BLaER1 (cell line): ENCODE measurements around the gene SORBS2.

Experiments used
- H3K27ac ChIP-seq: shearing (Covaris generic); formaldehyde crosslinking; 2 replicates; pipeline ENCODE4 v1.8.1; 2022
- H3K27me3 ChIP-seq: shearing (Covaris generic); formaldehyde crosslinking; 2 replicates; pipeline ENCODE4 v1.8.1; 2022
- H3K36me3 ChIP-seq: shearing (Covaris generic); formaldehyde crosslinking; 2 replicates; pipeline ENCODE4 v1.8.1; 2022
- H3K4me1 ChIP-seq: shearing (Covaris generic); formaldehyde crosslinking; 2 replicates; pipeline ENCODE4 v1.8.1; 2022
- H3K4me2 ChIP-seq: shearing (Covaris generic); formaldehyde crosslinking; 2 replicates; pipeline ENCODE4 v1.8.1; 2022
- H3K4me3 ChIP-seq: shearing (Covaris generic); formaldehyde crosslinking; 2 replicates; pipeline ENCODE4 v1.8.1; 2022
- H3K9ac ChIP-seq: shearing (Covaris generic); formaldehyde crosslinking; 2 replicates; pipeline ENCODE4 v1.8.1; 2022
- H3K9me3 ChIP-seq: shearing (Covaris generic); formaldehyde crosslinking; 2 replicates; pipeline ENCODE4 v1.8.1; 2022
- H4K20me1 ChIP-seq: shearing (Covaris generic); formaldehyde crosslinking; 2 replicates; pipeline ENCODE4 v1.8.1; 2022
- Cebpa-rat ChIP-seq: shearing (Covaris generic); IDR thresholded peaks from 2 replicates; pipeline ENCODE4 v1.8.1; 2022

The SORBS2 gene

DNA sequence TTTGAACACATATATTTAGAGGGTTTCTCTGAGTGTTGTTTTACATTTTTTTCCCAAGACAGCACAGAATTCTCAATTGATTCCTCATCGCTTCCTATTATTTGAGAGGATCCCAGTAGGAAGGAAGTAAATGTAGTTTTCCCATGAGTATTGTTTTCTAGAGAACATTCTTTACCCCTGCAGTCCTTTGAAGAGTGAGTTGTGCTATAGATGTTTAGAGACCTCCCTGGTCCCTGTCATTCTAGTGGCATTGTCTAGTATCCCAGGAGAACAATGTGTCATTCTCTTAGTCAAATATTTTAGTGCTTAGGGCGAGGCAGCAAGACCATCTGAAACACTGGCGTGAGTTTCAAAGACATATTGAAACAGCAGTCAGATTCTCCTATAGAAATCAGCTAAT is 32.5 kb downstream of the SORBS2 start:
- H3K9ac ChIP-seq, result no peak overlapping the region
- H4K20me1 ChIP-seq, result no peaks in the 10 kb centered on the region
- no peaks in the 10 kb centered on the region for H3K27me3 ChIP-seq
- H3K4me2 ChIP-seq, result no peak overlapping the region
- no peaks in the 10 kb centered on the region for H3K36me3 ChIP-seq
- no peaks in the 10 kb centered on the region for H3K9me3 ChIP-seq
- peaks cover 17% of the 10 kb centered on the region for H3K4me1 ChIP-seq
- TF ChIP-seq Cebpa-rat, result no peak
- no peak overlapping the region for H3K27ac ChIP-seq
- H3K4me3 ChIP-seq, result no peak overlapping the region

DNA sequence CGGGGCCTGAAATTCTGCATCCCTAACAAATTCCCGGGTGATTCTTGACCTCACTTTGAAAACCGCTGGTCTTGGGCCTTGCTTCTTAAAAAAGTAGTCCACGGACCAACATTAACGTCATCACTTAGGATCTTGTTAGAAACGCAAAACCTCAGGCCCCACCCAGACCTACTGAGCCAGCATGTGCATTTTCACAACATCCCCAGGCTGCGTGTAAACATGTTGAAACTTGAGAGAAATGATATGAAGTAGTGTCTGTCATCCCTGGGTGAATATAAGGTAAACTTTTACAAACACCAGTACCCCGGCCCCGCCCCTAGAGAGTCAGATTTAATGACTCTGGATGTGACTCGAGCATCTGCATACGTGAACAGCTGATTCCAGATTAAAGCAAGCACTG is 33.7 kb downstream of the SORBS2 start:
- H3K4me2 ChIP-seq, result no peak overlapping the region
- TF ChIP-seq Cebpa-rat, result no peak
- no peaks in the 10 kb centered on the region for H4K20me1 ChIP-seq
- no peak overlapping the region for H3K27ac ChIP-seq
- no peak overlapping the region for H3K4me3 ChIP-seq
- no peaks in the 10 kb centered on the region for H3K27me3 ChIP-seq
- no peaks in the 10 kb centered on the region for H3K36me3 ChIP-seq
- no peaks in the 10 kb centered on the region for H3K9me3 ChIP-seq
- H3K9ac ChIP-seq, result no peak overlapping the region
- peaks cover 29% of the 10 kb centered on the region for H3K4me1 ChIP-seq

DNA sequence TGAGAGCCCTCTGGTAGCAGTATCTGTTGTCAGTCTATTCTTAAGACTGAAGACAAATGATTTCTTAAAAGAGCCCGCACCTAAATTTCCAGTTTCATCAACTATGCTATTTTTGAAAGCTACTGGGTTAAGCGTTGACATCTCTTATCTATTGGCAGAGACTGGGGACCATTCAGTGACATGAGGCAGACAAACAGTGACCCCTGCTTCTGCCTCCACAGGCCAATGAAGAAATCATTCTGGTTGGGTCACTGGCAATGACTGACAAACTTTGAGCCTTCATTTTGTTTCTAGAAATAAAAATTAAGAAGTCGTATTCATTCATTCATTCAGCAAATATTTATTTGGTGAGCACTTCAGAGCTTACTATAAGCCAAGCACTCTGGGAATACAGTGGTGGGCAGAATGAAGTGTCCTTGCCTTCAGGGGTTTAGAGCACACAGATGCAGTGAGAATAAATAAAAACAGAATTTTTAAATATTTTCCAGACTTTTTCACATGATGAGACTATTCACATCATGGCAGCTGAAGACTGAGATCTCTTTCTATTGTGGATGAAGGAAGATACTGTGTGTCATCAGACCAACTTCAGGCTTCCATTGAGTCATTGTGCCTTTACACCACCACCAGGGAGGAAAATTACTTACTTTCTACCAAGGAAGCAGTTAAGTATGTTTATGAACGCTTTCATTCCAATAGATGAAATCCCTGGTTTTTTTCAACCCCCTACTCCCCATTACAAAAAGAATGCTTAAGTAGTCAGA is 36.0 kb downstream of the SORBS2 start:
- TF ChIP-seq Cebpa-rat, result no peak
- no peaks in the 10 kb centered on the region for H4K20me1 ChIP-seq
- H3K4me1 ChIP-seq, result peaks cover 37% of the 10 kb centered on the region
- no peak overlapping the region for H3K9ac ChIP-seq
- H3K36me3 ChIP-seq, result no peaks in the 10 kb centered on the region
- peaks cover 2% of the 10 kb centered on the region; the same call in 1 of the 2 replicates for H3K9me3 ChIP-seq
- peak overlapping the region; percentile 48; the same call in 1 of the 2 replicates for H3K4me3 ChIP-seq
- no peak overlapping the region; the same call in 1 of the 2 replicates for H3K27ac ChIP-seq
- H3K4me2 ChIP-seq, result peak overlapping the region; percentile 88
- H3K27me3 ChIP-seq, result no peaks in the 10 kb centered on the region

DNA sequence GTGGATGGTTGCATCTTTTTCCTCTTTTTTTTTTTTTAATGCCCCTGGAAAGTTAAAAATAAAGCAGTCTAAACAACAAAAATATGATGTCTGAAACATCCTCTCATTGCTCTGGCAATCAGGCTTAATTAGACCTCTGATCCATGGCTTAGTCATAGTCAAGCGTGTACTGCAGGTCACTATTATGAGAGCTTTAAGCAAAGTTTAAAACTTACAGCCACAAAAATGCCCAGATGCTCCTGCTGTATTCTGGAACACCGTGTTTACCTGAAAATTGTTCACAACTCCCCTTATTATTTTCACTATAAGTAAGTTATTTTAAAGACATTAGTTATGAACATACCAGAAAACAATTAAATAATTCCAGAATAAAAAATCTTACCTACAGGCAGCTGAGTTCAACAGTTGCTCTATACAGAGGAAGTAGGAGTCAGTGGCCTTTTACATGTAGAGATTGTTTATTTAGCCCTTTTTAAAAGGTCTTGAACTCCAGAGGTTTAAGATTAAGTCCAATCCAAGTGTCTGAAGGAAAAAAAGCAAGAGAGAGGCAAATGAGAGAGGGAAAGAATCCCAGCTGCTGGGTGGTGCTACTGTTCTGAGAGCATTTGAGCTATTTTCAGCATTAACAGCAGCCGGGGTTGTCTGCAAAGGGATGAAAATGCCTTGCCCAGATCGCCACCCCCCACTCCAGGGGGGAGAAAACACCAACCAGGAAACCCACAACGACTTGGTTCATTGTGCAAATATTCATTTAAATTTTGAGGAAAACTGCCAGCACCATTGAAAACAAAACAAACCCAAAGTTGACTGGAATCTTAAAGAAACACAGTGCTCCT is 36.9 kb downstream of the SORBS2 start:
- peaks cover 10% of the 10 kb centered on the region for H3K9me3 ChIP-seq
- peaks cover 37% of the 10 kb centered on the region for H3K4me1 ChIP-seq
- no peak overlapping the region; the same call in 1 of the 2 replicates for H3K27ac ChIP-seq
- peak overlapping the region; percentile 88 for H3K4me2 ChIP-seq
- peak overlapping the region; percentile 69 for H3K9ac ChIP-seq
- TF ChIP-seq Cebpa-rat, result no peak
- no peaks in the 10 kb centered on the region for H4K20me1 ChIP-seq
- peak overlapping the region; percentile 48 for H3K4me3 ChIP-seq
- no peaks in the 10 kb centered on the region for H3K27me3 ChIP-seq
- H3K36me3 ChIP-seq, result no peaks in the 10 kb centered on the region

DNA sequence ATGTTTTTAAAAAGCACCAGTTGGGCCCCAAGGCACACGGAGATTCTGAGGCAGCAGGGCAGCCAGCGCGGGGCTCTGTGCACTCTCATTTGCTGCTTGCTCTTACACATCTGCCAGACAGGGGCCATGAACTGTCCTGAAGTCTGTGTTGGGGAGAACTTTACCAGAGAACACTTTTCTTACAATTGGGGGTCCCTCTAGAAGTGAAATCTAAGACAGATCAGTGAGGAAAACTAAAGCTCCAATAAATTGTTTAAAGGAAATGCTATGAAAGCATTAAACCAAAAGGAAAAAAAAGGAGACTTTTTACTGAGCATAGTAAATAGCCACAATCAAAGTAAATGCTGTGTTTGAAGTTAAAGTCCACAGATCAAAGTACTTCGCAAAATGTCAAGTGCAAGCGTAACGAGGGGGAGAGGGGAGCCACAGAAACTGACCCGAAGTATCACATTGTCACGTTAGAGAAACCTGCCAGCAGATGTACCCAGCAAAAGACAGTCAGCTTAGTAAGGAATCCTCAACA is 37.8 kb downstream of the SORBS2 start:
- no peaks in the 10 kb centered on the region for H3K27me3 ChIP-seq
- no peaks in the 10 kb centered on the region for H4K20me1 ChIP-seq
- H3K36me3 ChIP-seq, result no peaks in the 10 kb centered on the region
- H3K27ac ChIP-seq, result peak overlapping the region; percentile 12; the same call in 1 of the 2 replicates
- no peak for TF ChIP-seq Cebpa-rat
- H3K4me3 ChIP-seq, result peak overlapping the region; percentile 48
- peaks cover 15% of the 10 kb centered on the region for H3K9me3 ChIP-seq
- H3K4me2 ChIP-seq, result peak overlapping the region; percentile 88
- H3K4me1 ChIP-seq, result peaks cover 37% of the 10 kb centered on the region
- H3K9ac ChIP-seq, result peak overlapping the region; percentile 69; the same call in 1 of the 2 replicates

DNA sequence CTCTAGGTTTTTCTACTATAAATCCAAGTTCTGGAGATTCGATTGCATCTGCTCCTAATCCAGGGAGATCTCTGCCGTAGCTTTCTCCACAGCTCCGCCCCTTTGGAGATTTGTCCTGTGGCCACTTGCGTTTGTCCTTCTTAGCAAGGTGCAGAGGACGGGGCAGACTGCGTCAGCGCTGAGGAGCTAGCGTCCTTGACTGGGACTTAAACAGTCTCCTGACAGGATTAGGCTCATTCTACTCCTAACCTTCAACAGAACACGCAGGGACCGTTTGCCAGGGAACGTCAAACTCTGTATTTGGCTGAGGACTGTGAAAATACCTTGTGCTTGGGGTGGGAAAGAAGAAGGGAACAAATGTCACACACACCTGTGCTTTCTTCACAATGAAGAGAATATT is 38.6 kb downstream of the SORBS2 start:
- Histone ChIP-seq H3K9ac (peak overlapping the region; percentile 69; the same call in 1 of the 2 replicates), H4K20me1 (no peaks in the 10 kb centered on the region), H3K9me3 (peaks cover 15% of the 10 kb centered on the region), H3K4me2 (peak overlapping the region; percentile 88), H3K4me1 (peaks cover 37% of the 10 kb centered on the region), H3K27me3 (no peaks in the 10 kb centered on the region), H3K4me3 (no peak overlapping the region), H3K36me3 (no peaks in the 10 kb centered on the region), H3K27ac (no peak overlapping the region)
- TF ChIP-seq Cebpa-rat, result no peak

DNA sequence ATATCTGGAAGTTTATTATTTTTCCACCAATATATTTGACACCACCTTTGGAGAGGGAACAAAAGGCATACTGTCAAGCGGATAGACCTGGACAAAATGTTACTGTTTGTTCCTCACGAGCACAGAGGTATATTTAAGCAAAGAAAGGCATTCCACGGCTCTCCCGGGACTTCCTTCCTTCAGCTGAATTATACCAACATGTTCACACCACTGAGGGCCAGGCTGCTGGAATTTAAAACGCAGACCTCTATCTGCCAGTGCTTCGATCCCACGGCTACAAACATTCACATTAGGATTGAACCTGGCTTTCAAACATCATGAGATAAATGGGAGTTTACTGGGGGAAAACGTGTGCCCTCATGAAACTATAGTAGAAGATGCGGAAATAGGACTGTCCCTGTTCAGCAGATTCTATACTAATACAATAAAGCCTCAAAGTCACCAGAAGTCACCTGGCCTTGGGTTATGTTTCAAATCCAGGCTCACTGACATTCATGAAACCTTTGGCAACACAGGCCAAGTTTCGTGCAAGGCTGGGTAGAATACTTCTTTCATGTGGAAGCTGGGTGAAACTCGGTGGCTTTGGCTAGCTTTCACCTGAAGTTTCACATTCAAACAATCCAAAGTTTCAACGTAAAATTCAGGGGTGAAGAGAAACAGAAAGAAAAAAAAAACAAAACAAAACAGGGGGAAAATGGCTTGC is 39.5 kb downstream of the SORBS2 start:
- Histone ChIP-seq H3K9ac (no peak overlapping the region), H3K27ac (no peak overlapping the region), H3K4me3 (no peak overlapping the region), H4K20me1 (no peaks in the 10 kb centered on the region), H3K27me3 (no peaks in the 10 kb centered on the region), H3K36me3 (no peaks in the 10 kb centered on the region), H3K9me3 (peaks cover 15% of the 10 kb centered on the region), H3K4me2 (peak overlapping the region; percentile 88; the same call in 1 of the 2 replicates), H3K4me1 (peaks cover 37% of the 10 kb centered on the region)
- TF ChIP-seq Cebpa-rat, result no peak

DNA sequence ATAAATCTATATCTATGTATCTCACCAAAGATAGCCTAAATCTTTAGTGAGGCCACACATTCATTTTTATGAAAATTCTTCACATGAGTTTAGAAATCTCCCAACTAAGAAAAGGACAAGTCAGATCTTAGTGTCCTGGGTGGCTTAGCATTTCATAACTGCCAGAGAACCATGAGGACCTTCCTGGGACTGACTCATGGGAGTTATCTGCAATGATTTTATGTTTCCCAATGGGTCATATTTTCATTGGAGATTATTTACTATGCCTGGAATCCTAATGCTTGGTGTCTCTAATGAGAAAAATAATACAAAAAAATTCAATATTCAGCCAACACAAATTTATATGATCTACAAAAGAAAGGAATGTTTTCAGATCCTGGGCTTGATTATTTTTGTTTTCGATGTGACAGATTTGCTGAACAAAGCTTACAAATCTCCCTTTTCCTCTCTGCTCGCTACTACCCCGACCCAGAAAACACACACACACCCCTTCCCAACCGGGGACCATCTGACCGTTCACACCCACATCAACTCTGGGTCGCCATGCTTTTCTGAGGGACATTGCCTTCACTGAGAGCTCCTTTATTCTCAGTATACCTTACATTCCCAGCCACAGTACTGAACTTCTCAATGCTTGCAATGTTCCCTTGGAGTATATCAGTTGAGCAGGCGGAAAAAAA is 40.1 kb downstream of the SORBS2 start:
- Histone ChIP-seq H3K27ac (no peak overlapping the region), H3K9ac (no peak overlapping the region), H3K27me3 (no peaks in the 10 kb centered on the region), H4K20me1 (no peaks in the 10 kb centered on the region), H3K36me3 (no peaks in the 10 kb centered on the region), H3K9me3 (peaks cover 15% of the 10 kb centered on the region), H3K4me3 (no peak overlapping the region), H3K4me1 (peaks cover 37% of the 10 kb centered on the region), H3K4me2 (no peak overlapping the region)
- TF ChIP-seq Cebpa-rat, result no peak

DNA sequence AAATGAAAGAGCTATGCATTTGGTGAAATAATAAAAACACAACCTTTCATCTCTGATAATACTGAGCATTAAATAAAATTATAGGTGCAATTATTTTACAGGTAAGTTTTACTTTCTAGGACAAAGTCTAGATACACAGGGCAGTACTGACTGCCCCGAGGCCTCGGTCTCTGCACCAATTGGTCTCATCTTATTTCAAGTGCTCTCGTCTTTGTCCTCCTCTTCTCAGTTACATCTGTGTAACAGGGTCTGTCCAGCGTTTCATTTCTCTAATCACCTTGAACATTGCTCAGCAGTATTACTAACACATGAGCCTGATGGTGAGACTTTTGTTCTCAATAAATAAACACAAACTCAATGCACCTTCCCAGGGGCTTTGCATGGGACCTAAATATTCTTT is 44.5 kb downstream of the SORBS2 start:
- Histone ChIP-seq H3K36me3 (no peaks in the 10 kb centered on the region), H3K9ac (no peak overlapping the region), H3K27me3 (no peaks in the 10 kb centered on the region), H4K20me1 (no peaks in the 10 kb centered on the region), H3K27ac (no peak overlapping the region), H3K4me1 (0 out of 2 replicates have a peak, but pooled peaks cover under 1% of the 10 kb centered on the region), H3K4me3 (no peak overlapping the region), H3K4me2 (no peak overlapping the region), H3K9me3 (peaks cover 15% of the 10 kb centered on the region)
- TF ChIP-seq Cebpa-rat, result no peak
